Neural progenitor cell (in vitro differentiated cells): ENCODE data around the gene EMILIN1.

ENCODE experiments used
- CTCF ChIP-seq: fragments of 200-600 bp; sonication (generic); IDR thresholded peaks from 2 replicates; pipeline ENCODE4 v1.5.1; 2017; ENCODE audit warnings: antibody characterized with exemption, mild to moderate bottlenecking
- EZH2 ChIP-seq: fragments of 200-600 bp; sonication (generic); IDR thresholded peaks from 2 replicates; pipeline ENCODE4 v1.6.1; 2017; ENCODE audit warnings: antibody characterized with exemption, mild to moderate bottlenecking, moderate library complexity
- EZH2phosphoT487 ChIP-seq: fragments of 200-600 bp; sonication (generic); IDR thresholded peaks from 2 replicates; pipeline ENCODE4 v1.6.1; 2017; ENCODE audit warnings: antibody characterized with exemption

- TF ChIP-seq CTCF (no peak), EZH2 (no peak), EZH2phosphoT487 (no peak)
Measured at GRCh38 chr2:27095745-27096651, 17.6 kb downstream of the EMILIN1 start.
